K562 (cell line): Measurements from ENCODE around the gene SAMD4A. TPM values are rescaled to one million over a fixed set of nuclear protein-coding genes. Genes with fewer than 3 reads are reported as not detected.

Source experiments
- ARNT ChIP-seq, 2 experiments: fragments of 450-650 bp; IDR thresholded peaks; 2 replicates each; pipeline ENCODE4 v1.6.1; 2016; ENCODE audit warnings: mild to moderate bottlenecking in 1 of 2
- CSDE1 ChIP-seq, 2 experiments: fragments of 450-650 bp; IDR thresholded peaks; 2 replicates each; pipeline ENCODE4 v1.6.1; 2016; ENCODE audit warnings: mild to moderate bottlenecking in 1 of 2
- CTBP1 ChIP-seq: fragments of 450-650 bp; IDR thresholded peaks from 2 replicates; pipeline ENCODE4 v1.6.1; 2016; ENCODE audit warnings: borderline replicate concordance
- HDGF ChIP-seq: fragments of 450-650 bp; IDR thresholded peaks from 2 replicates; pipeline ENCODE4 v1.6.1; 2016
- NFRKB ChIP-seq: fragments of 450-650 bp; IDR thresholded peaks from 2 replicates; pipeline ENCODE4 v1.6.1; 2016; ENCODE audit warnings: low read depth
- NRF1 ChIP-seq, 2 experiments: fragments of 450-650 bp; IDR thresholded peaks in 1 of 2; conservative IDR thresholded peaks in 1 of 2; 2 replicates each; pipeline ENCODE4 v1.6.1; 2014; ENCODE audit warnings: mild to moderate bottlenecking in 2 of 2
- PML ChIP-seq: IDR thresholded peaks from 2 replicates; pipeline ENCODE4 v1.6.1; 2012; ENCODE audit warnings: low read length, inconsistent platforms
- POLR2A ChIP-seq: fragments of 450-650 bp; conservative IDR thresholded peaks from 2 replicates; pipeline ENCODE4 v1.6.1; 2016
- SAP30 ChIP-seq: fragments of 200-600 bp; sonication (generic); IDR thresholded peaks from 2 replicates; pipeline ENCODE4 v1.6.1; 2012; ENCODE audit warnings: borderline replicate concordance, low read depth, mild to moderate bottlenecking, moderate library complexity, low read length, control low read depth, inconsistent platforms; ENCODE audit not compliant: insufficient read depth, poor library complexity, severe bottlenecking
- SUPT5H ChIP-seq: fragments of 450-650 bp; IDR thresholded peaks from 2 replicates; pipeline ENCODE4 v1.6.1; 2016
- TRIM24 ChIP-seq, 2 experiments: fragments of 450-650 bp; IDR thresholded peaks; 2 replicates each; pipeline ENCODE4 v1.6.1; 2016
- ZNF347 ChIP-seq: fragments of 450-650 bp; formaldehyde crosslinking; IDR thresholded peaks from 2 replicates; pipeline ENCODE4 v1.4.0; 2020; ENCODE audit warnings: low read depth, mild to moderate bottlenecking, moderate library complexity
- ZNF76 ChIP-seq: fragments of 250-450 bp; sonication (Bioruptor Pico); IDR thresholded peaks from 2 replicates; pipeline ENCODE4 v1.4.0; 2020; ENCODE audit warnings: mild to moderate bottlenecking, moderate library complexity, borderline replicate concordance
- polyA plus RNA-seq, 8 experiments: library from polyadenylated mRNA; depleted of rRNA in 4 of 8; stranded (reverse) in 5 of 8; unstranded in 3 of 8; fragments of >200 nt; fragmentation: Nextera tagmentation in 2 of 8; fragmentation: Illumina TruSeq in 1 of 8; extraction: Ambion mirVana in 2 of 8; extraction: Trizol in 1 of 8; gene quantifications; 2 replicates each; pipeline versions ENCODE4 v1.2.1 to v1.2.3, GENCODE V29; 2011 to 2014; ENCODE audit warnings: inconsistent platforms in 1 of 8, missing spikeins in 1 of 8
- total RNA-seq, 7 experiments: library from RNA; depleted of rRNA in 6 of 7; stranded (reverse); fragments of >200 nt in 6 of 7; fragmentation: Illumina TruSeq in 2 of 7; extraction: Trizol in 2 of 7; gene quantifications; 2 replicates each; pipeline versions ENCODE4 v1.2.1 to v1.2.3, GENCODE V29; 2011 to 2021; ENCODE audit warnings: low replicate concordance in 1 of 7
- TF ChIP-seq, protein P1 (sequence below), 2 experiments: IDR thresholded peaks; 2 replicates each; pipeline ENCODE4 v1.6.1; 2011; ENCODE audit warnings: borderline replicate concordance in 1 of 2, control low read depth in 1 of 2, low read depth in 1 of 2, low read length in 1 of 2, mild to moderate bottlenecking in 1 of 2, mixed read lengths in 1 of 2, moderate library complexity in 1 of 2; ENCODE audit not compliant: insufficient read depth in 1 of 2, insufficient read length in 1 of 2, poor library complexity in 1 of 2, severe bottlenecking in 1 of 2; ENCODE audit errors: extremely low read depth in 1 of 2
- TF ChIP-seq, protein P2 (sequence below): fragments of 200-800 bp; sonication (Bioruptor generic); IDR thresholded peaks from 2 replicates; pipeline ENCODE4 v1.6.1; 2016; ENCODE audit warnings: missing genetic modification characterization, missing compliant biosample characterization
- TF ChIP-seq, protein P3 (sequence below), 2 experiments: IDR thresholded peaks in 1 of 2; conservative IDR thresholded peaks in 1 of 2; 2 replicates each; pipeline ENCODE4 v1.6.1; 2016; ENCODE audit warnings: low read depth in 2 of 2, mild to moderate bottlenecking in 1 of 2, missing compliant biosample characterization in 1 of 2, missing genetic modification characterization in 1 of 2, moderate library complexity in 1 of 2
- TF ChIP-seq, protein P4 (sequence below), 2 experiments: fragments of 450-650 bp; IDR thresholded peaks; 2 replicates each; pipeline ENCODE4 v1.6.1; 2016

Gene SAMD4A
- total and polyA plus RNA-seq, 9 of the 15 experiments (the other 6 are each of a cell fraction or from before 2014, with no cell fraction given) = 0.66 to 6.8 (median 3.3) TPM

DNA sequence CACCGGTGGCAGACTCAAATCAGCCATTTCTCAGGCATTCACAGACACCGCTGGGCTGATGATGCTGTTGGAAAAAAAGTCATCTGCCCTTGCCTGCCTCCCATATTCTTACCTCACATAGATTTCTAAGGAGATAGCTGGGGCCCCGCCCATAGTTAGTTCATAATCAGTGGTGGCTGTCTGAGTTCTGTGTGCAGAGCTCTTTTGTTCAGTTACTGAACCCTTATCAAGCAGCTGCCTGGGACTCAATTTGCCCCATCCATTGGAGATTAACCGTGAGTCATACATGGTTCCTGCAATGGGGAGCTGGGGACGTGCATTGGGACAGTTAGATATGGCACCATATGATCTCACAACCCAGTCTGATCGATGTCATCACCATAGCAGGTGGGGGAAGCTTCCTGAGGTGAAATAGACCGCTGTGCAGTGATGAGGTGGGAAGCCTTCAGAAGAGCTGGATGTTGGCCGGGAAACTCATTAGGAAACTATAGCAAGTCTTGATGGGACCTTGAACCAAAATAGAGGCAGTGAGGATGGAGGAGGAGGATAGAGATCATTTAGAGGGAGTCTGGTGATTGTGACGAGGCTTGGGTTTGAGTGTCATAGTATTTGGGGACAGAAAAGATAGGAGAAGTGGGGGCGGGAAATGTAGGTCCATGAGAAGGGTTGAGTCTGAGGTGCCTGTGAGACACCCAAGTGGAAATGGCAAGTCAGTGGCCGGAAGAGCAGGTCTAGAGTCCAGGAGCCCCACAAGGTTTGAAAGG lies 187.9 kb downstream of the SAMD4A start (continued):
- TF ChIP-seq SAP30 (no peak), POLR2A (peak; percentile 77), HDGF (peak; percentile 71; the same call in 1 of the 2 replicates), CTBP1 (peak; percentile 88), CSDE1 (IDR thresholded peaks at IDR 0.05) (no peak), SUPT5H (peak; percentile 79), NRF1 (conservative IDR thresholded peaks at IDR 0.05 in 1 of 2, IDR thresholded peaks at IDR 0.05 in 1 of 2) (peak in 1 of 2 experiments; percentile 24; a peak in 1 of 4 replicates), NFRKB (peak; percentile 82), ARNT (IDR thresholded peaks at IDR 0.05) (peak; percentile 84 to 90), ZNF347 (CRISPR knock-in tag) (no peak), TRIM24 (IDR thresholded peaks at IDR 0.05) (peak; percentile 86 to 90), ZNF76 (CRISPR knock-in tag) (no peak), PML (peak; percentile 93)
- TF ChIP-seq, protein P1, sequence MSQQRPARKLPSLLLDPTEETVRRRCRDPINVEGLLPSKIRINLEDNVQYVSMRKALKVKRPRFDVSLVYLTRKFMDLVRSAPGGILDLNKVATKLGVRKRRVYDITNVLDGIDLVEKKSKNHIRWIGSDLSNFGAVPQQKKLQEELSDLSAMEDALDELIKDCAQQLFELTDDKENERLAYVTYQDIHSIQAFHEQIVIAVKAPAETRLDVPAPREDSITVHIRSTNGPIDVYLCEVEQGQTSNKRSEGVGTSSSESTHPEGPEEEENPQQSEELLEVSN (IDR thresholded peaks at IDR 0.05; ENCODE audit: borderline replicate concordance in 1 of 2, extremely low read depth in 1 of 2, insufficient read depth in 1 of 2, insufficient read length in 1 of 2, low read depth in 1 of 2, low read length in 1 of 2, poor library complexity in 1 of 2, severe bottlenecking in 1 of 2) = no peak
- TF ChIP-seq, protein P2, sequence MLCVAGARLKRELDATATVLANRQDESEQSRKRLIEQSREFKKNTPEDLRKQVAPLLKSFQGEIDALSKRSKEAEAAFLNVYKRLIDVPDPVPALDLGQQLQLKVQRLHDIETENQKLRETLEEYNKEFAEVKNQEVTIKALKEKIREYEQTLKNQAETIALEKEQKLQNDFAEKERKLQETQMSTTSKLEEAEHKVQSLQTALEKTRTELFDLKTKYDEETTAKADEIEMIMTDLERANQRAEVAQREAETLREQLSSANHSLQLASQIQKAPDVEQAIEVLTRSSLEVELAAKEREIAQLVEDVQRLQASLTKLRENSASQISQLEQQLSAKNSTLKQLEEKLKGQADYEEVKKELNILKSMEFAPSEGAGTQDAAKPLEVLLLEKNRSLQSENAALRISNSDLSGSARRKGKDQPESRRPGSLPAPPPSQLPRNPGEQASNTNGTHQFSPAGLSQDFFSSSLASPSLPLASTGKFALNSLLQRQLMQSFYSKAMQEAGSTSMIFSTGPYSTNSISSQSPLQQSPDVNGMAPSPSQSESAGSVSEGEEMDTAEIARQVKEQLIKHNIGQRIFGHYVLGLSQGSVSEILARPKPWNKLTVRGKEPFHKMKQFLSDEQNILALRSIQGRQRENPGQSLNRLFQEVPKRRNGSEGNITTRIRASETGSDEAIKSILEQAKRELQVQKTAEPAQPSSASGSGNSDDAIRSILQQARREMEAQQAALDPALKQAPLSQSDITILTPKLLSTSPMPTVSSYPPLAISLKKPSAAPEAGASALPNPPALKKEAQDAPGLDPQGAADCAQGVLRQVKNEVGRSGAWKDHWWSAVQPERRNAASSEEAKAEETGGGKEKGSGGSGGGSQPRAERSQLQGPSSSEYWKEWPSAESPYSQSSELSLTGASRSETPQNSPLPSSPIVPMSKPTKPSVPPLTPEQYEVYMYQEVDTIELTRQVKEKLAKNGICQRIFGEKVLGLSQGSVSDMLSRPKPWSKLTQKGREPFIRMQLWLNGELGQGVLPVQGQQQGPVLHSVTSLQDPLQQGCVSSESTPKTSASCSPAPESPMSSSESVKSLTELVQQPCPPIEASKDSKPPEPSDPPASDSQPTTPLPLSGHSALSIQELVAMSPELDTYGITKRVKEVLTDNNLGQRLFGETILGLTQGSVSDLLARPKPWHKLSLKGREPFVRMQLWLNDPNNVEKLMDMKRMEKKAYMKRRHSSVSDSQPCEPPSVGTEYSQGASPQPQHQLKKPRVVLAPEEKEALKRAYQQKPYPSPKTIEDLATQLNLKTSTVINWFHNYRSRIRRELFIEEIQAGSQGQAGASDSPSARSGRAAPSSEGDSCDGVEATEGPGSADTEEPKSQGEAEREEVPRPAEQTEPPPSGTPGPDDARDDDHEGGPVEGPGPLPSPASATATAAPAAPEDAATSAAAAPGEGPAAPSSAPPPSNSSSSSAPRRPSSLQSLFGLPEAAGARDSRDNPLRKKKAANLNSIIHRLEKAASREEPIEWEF (CRISPR knock-in tag) = peak; percentile 69
- TF ChIP-seq, protein P3, sequence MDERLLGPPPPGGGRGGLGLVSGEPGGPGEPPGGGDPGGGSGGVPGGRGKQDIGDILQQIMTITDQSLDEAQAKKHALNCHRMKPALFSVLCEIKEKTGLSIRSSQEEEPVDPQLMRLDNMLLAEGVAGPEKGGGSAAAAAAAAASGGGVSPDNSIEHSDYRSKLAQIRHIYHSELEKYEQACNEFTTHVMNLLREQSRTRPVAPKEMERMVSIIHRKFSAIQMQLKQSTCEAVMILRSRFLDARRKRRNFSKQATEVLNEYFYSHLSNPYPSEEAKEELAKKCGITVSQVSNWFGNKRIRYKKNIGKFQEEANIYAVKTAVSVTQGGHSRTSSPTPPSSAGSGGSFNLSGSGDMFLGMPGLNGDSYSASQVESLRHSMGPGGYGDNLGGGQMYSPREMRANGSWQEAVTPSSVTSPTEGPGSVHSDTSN (CRISPR knock-in tag; IDR thresholded peaks at IDR 0.05; ENCODE audit: low read depth) = no peak
- TF ChIP-seq, protein P3 (tag; conservative IDR thresholded peaks at IDR 0.05; ENCODE audit: low read depth) = no peak; the same call in 1 of the 2 replicates
- TF ChIP-seq, protein P4, sequence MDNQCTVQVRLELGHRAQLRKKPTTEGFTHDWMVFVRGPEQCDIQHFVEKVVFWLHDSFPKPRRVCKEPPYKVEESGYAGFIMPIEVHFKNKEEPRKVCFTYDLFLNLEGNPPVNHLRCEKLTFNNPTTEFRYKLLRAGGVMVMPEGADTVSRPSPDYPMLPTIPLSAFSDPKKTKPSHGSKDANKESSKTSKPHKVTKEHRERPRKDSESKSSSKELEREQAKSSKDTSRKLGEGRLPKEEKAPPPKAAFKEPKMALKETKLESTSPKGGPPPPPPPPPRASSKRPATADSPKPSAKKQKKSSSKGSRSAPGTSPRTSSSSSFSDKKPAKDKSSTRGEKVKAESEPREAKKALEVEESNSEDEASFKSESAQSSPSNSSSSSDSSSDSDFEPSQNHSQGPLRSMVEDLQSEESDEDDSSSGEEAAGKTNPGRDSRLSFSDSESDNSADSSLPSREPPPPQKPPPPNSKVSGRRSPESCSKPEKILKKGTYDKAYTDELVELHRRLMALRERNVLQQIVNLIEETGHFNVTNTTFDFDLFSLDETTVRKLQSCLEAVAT (IDR thresholded peaks at IDR 0.05) = peak; percentile 86 to 91
